IPS-NIHi7 (cell line): ENCODE data around the gene DEPDC5.
"Not testable (repeated sequence)": the region's sequence is repeated elsewhere in the genome, so short reads cannot be mapped to it uniquely, and the experiment has no call there.

ENCODE experiments used
- DNase-seq: peaks from one replicate; pipeline ENCODE4 v3.0.0; 2012; ENCODE audit warnings: mixed read lengths; ENCODE audit errors: extremely low spot score

DEPDC5 gene

DNA sequence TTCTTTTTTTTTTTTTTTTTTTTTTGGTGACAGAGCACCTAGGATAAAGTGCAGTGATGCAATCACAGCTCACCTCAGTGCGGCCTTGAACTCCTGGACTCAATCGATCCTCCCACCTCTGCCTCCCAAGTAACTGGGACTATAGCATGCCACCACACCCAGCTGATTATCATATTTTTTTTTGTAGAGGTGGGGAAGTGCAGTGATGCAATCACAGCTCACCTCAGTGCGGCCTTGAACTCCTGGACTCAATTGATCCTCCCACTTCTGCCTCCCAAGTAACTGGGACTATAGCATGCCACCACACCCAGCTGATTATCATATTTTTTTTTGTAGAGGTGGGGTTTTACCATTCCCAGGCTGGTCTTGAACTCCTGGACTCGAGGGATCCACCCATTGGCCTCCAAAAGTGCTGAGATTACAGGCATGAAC, 61.6 kb downstream of the DEPDC5 start:
- DNase-seq: not testable (repeated sequence)

DNA sequence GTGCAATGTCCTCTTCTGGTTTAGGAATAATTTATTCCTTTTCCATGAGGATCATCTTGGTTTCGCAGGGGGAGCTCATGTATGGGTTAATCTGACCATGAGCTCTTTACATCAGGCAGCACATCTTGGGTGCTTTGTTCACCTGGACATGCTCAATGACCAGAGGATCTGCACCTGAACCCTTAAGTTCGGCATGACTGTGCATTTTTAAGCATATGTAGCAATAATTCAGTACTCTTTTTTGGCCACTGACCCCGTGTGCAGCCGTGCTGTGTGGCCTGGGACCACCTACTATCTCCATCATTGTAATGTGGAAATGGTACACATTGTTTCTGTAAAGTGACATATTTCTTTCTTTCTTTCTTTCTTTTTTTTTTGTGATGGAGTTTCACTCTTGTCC, 62.9 kb downstream of the DEPDC5 start:
- no peak for DNase-seq

DNA sequence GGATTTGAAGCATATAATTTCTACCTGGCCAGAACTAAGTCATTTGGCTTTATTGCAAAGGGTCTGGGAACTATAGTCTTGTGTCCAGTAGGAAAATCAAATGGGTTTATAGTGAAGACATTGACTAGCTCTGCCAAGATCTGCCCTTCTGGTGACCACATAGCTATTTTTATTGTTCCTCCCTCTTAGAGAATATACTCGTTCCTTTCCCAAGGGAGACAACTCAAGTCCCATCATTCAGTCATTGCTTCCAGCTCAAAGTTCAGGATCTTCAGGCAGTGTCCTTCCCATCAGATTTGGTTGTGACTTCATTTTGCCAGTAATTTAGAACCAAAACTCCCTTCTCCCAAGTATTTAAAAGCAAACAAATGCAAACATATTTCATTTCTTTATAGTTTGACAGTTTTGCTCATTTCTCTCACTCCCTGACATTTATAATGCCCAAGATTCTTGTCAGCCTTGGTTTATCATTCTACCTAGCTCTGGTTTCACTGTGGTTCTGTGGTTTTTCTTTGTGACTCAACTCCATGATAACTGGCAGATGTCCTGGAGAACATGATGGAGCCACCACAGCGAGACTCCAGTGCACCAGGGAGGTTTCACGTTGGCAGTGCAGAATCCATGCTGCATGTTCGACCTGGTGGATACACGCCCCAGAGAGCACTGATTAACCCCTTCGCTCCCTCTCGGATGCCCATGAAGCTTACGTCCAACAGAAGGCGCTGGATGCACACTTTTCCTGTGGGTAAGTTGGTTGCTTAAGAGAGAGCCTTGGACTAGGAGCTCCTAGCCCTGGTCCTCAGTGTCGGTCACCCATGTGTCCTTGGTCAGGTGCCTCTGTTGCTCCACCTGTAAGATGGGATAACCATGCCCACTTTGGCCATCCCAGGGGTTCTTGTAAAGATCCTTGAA, 64.9 kb downstream of the DEPDC5 start:
- peak; percentile 22 for DNase-seq

DNA sequence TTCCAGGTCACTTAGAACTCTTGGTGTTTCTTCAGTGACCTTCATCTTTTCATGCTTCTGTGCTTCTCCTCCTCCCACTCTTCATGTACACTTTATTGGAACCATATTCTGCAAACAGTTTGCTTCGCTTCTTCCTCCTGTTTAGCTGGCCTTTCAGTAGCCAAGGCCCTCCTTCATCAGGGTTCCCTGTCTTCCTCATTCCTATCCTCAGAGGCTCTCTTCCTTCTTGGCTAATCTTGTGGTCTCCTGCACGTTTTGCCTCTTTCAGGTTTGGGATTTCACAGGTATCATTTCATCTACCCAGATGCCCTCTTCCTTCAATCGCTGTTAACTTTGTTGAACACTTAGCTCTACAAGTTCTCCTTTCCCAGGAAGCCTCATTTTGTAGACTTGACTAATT, 66.8 kb downstream of the DEPDC5 start:
- no peak for DNase-seq

DNA sequence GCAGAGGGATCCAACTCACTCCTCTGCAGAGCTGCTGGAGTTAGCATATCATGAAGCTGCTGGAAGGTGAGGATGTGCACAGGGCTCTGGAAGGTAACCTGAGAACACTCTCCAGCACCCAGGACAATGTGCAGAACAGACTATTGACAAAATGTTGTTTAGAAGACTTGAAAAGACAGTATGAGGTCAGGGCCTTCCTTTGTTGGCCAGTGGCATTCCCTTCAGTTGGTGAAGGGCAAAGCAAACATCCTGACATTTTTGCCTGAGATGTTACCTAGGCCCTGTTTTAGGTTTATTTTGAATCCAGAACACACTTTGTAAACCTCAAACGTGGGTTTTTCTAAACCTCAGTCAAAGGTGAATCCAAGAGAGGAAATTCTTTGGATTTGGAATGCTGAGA, 67.8 kb downstream of the DEPDC5 start:
- no peak for DNase-seq

DNA sequence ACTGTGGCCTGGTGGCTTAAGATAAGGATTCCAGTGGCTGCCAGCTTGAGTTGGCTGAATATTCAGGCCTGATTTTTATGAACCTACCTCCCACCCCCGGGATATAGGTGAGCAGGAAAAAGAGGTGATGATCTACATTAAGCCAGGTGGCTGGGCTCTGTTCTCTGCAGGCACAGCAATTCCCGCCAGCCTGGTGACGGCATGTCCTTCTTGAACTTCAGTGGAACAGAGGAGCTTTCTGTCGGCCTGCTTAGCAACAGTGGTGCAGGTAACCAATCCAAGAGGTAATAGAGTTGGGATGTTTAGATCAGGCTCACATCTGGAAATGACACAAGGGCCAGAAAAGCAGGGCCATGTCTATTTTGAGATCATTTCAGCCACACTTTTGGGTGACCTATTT, 68.7 kb downstream of the DEPDC5 start:
- DNase-seq: no peak

DNA sequence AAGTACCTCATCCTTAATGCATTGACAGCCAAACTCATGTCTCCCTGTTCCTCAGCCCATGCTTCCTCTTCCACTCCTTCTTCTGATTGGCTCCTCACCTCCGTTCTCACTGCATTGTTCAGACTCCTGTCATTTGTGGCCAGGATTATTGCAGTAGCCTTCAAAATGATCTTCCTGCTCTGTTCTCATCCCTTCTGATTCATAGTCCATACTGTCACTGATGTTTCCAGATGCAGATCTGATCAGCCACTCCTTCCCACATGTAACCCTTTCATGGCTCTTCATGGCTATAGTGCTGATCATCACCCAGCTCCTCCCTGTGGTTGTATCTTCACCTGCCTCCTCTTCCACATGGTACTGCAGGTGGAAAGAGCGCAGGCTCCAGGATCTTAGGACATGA, 71.7 kb downstream of the DEPDC5 start:
- no peak for DNase-seq

DNA sequence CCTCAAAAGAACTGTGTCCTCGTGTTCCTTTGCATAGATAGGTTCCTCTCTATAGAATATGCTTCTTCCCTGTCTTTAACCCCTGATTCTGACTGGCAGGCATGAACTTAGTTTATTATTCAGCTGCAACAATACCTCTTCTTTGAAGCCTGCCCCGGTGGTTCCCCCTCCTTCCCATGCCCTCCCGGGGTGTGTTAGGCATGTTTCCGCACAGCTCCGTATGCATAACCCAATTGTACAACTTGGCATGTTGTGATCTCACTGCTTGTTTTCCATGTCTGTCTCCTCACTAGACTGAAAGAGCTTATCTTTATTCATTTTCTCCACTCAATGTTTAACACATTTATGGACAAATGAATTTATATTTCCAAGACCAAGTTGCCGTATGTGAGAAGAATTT, 72.6 kb downstream of the DEPDC5 start:
- no peak for DNase-seq

DNA sequence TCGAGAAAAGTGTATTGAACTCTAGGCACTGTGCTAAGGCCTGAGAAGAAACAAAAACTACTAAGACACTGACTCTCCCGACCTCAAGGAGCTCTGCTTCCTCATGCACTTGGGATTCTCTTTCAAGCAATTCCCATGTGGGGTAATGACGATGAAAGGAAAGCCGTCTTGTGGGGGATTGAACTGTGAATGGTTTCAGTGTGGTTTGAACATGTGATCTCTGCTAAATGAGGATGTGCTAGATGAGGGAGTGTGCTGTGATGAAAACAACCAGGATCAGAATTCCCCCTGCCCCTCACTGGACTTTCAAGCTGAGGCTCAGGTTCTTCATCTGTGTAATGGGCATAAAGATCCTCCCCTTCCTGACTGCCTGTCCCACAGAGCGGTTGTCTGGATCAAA, 74.9 kb downstream of the DEPDC5 start:
- DNase-seq: no peak

DNA sequence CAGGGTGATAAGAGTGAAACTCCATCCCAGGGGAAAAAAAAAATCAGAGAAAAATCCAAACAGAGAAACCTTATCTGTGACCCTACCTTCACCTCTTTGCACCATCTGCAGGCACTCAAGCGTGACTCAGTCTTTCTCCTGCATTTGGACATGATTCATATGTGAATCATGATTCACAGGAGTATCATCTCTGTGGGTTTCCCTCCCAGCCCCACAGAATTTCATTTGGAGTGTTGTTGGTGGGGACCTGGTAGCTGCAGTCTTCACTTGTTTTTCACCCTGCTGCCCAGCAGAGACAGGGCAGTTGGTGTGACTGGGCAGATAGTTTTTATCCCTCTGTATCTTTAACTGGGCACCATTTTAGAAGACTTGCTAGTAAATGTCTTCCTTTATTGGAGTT, 75.7 kb downstream of the DEPDC5 start:
- DNase-seq: no peak

DNA sequence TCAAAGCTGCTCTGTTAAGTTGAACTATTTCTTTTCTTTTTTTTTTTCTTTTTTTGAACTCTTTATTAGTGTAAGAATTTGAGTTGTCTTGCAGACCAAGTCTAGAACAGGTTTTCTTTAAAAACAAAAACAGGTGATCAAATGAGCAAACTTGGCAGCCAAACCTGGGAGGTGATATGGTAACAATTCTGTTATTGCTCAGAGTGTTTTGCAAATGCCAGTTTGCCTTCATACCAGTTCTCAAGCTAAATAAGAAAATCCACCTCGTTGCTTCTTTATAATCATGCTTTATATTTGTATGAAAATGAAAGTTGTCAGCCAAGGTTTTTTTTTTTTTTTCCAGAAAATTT, 76.9 kb downstream of the DEPDC5 start:
- DNase-seq: no peak

DNA sequence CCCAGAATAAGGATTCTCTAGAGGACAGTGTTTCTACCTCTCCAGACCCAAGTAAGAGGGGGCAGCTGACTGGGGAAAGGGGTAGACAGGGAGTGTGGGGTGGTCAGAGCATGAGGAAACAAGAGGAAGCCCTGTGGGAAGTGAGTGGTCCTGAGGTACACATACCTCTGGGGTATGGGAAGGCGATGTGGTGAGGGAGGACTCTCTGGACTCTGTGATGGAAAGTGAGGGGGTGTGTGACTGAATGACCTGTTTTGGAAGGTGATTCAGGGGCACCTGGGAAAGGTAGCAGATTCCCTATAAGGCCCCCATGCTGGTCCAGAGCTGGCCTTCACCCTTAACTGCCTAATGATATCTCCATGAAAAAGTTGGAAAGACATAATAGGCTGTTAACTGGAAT, 80.1 kb downstream of the DEPDC5 start:
- no peak for DNase-seq

DNA sequence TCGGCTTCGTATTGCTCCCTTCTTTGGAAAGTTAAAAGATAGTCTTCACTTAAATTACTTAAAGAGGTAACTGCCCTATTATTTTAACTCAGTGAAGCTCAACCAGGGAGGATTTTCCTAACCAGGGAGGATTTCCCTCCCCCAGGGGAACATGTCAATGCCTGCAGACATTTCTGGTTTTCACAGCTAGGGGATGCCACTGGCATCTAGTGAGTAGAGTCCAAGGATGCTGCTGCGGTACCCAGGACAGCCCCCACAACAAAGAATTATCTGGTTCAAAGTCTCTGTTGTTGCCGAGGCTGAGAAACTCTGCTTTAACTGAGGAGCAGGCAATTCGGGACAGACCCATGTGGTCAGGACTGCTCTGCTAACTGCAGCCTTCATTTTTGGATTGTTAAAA, 82.2 kb downstream of the DEPDC5 start:
- DNase-seq: no peak

DNA sequence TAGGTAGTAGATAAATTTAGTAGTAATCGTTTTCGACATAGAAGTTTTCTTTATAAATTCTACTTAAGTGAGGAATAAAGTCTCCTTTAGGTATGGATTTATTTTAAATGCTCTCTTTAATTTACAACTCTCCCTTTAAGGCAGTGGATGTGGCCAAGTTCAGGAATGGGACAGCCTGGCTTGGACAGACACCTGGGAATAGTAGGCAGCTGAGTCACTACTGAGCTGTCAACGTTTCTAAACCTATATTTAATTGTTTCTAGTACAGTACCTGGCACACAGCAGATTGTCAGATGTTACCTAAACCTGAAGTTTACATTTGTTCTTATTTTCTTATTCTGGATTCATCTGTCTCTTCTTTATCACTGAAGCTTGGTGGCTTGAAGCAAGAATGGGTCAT, 85.1 kb downstream of the DEPDC5 start:
- no peak for DNase-seq

DNA sequence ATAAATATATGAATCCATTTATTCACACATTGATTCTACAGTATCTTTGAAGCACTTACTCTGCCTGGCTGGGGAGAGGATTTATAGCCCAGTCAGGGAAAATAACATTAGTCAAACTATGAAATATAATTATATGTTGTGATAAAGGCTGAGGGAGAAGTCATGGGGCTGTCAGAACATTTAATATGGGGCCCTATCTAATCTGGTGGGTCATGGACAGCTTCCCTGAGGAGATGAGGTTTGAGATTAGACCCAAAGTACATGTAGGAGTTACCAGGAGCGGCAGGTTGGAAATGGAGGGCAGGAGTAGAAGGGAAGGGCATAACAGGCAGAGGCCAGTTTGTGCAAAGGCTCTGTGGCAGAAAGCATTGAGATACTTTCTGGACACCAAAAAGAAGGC, 86.2 kb downstream of the DEPDC5 start:
- no peak for DNase-seq

DNA sequence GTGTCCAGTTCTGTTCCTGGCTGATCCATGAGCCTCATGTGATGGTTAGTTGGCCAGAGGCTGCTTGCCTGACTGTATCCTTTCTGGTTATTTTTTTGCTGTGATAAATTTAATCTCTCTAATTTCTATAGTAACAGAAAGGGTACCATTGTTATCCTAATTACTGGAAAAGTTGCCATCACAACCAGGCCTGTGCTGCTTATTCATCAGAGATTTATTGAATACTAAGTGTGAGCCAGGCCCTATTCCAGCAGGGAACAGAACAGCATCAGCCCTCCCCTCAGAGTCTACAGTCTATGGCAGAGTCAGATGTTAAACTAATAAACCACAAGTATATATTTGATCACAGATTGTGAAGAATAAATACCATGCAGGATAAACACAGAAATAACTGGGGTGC, 86.8 kb downstream of the DEPDC5 start:
- no peak for DNase-seq

DNA sequence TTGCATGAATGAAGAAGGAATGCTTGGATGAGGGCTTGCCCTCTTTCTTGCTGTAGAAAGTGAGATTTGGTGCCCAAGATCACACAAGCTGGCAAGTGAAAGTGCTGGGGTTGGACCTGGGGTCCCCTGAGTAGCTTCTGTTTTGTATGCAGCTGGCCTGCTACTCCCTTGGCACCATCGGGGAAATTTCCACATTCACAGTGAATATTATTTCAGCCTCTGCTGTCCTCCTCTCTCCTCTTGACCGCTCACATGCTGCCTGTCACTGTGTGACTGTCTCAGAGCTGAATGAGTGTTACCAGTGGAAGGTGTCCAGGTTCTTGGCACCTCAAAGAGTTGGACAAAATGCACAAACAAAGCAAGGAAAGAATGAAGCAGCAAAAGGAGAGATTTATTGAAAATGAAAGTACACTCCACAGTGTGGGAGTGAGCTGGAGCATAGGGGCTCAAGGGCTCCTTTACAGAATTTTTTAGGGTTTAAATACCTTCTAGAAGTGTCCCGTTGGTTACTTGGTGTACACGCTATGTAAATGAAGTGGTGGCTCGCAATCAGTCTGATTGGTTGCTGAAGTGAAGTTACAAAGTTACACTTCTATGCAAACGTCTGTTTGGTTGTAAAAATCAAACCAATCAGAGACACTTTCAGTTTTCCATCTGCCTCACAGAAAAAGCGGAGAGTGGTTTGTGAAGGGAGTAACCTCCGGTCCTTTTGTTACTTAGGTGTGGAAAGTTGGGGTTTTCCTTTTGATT, 87.4 kb downstream of the DEPDC5 start:
- DNase-seq: no peak

DNA sequence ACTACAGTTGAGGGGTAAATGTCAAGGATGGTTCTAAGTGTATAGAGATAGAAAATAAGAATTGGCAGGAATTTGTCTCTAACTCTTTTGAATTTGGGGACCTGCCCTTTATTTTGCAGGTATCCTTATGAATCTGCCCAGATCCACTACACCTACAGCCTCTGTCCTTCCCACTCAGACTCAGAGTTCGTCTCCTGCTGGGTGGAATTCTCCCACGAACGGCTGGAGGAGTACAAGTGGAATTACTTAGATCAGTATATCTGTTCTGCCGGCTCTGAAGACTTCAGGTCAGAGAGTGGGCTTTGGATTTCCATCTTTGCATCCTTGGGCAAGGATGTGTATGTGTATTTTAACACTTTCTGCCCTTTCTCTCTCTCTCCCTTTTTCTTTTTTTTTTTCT, 89.7 kb downstream of the DEPDC5 start:
- no peak for DNase-seq

DNA sequence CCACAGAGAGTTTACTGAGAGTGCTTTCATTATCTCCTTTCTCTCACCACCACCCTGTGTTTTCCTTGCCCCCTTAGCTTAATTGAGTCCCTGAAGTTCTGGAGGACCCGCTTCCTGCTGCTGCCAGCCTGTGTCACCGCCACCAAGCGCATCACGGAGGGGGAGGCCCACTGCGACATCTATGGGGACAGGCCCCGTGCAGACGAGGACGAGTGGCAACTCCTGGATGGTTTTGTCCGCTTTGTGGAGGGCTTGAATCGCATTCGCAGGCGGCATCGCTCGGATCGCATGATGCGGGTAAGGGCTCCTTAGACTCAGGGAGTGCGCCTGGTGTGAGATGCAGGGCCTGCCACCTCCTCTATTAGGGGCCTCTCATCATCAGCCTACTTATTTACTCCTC, 91.1 kb downstream of the DEPDC5 start:
- DNase-seq: no peak

DNA sequence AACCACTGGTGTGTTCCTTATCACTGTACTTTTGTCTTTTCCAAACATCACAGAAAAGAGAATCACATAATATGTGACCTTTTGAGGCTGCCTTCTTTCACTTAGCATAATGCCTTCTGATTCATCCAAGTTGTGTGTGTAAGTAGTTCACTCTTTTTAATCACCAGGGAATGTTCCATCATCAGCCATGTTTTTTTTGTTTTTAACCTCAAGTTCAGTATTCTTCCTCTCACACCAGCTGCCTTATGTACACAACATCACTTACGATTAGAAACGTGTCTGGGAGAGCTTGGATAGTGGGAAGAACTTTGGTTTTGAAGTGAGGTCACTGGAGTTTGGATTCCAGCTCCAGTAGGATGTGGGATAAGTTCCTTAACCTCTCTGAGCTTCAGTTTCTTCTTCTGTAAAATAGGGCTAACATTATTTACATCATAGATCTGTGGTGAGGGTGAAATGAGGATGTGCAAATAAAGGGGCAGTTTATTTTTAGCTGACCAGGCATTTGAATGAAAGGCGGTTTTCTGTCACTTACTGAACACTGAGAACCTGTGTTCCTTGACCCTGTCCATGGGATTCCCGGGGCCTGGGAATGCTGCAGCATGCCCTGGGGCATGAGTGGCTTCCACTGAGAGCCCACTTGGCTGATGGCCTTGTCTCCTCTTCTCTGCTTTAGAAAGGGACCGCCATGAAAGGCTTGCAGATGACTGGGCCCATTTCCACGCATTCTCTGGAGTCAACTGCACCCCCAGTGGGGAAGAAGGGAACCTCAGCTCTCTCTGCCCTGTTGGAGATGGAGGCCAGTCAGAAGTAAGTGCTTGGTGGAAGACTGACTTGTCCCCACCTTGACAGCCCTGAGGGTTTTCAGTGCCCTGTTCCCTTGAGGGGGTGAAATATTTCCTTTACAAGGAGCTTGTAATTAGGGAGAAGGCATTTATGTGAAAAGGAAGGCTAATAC, 92.6 kb downstream of the DEPDC5 start:
- DNase-seq: no peak

DNA sequence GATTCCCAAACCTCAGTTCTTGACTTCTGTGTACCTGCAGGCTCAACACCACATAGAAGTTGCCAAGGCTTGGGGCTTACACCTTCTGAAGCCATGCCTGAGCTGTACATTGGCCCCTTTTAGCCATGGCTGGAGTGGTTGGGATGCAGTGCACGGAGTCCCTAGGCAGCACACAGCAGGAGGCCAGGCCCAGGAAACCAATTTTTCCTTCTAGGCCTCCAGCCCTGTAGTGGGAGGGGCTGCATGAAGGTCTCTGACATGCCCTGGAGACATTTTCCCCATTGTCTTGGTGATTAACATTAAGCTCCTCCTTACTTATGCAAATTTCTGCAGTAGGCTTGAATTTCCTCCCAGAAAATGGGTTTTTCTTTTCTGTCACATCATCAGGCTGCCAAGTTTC, 94.6 kb downstream of the DEPDC5 start:
- no peak for DNase-seq

DNA sequence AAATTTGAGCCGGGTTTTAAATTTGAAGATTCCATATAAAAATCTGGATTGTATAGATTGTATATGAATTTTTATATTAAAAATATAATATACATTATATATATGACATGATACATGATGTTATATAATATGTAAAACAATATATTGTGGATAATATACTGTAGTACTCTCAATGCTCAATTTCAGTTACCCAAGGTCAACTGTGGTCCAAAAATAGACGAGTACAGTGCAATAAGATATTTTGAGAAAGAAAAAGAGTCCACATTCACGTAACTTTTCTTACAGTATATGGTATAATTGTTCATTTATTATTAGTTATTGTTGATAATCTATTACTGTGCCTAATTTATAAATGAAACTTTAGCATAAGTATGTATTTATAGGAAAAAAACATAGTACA, 96.3 kb downstream of the DEPDC5 start:
- no peak for DNase-seq
